Ureter (tissue), 1 donor: ENCODE results near the gene USP54. TPM values are rescaled to one million over a fixed set of nuclear protein-coding genes. Genes with fewer than 3 reads are reported as not detected.

Experiments
- DNase-seq: peaks from one replicate; pipeline ENCODE4 v3.0.0-alpha.2; 2020; ENCODE audit warnings: low spot score
- total RNA-seq: library from RNA; stranded (reverse); gene quantifications from one replicate; pipeline ENCODE4 v1.2.4, GENCODE V29; 2023
- donor health status: DM: yes; HTN: yes; CAD: no.

Gene USP54
- total RNA-seq, 1 donor from 2014 or later, result 124 TPM

- DNase-seq, result no peak
Measured at GRCh38 chr10:73471226-73471625, 119.9 kb downstream of the USP54 start.

GRCh38 chr10:73469579-73469978, 121.6 kb downstream of the USP54 start:
- no peak for DNase-seq

DNA sequence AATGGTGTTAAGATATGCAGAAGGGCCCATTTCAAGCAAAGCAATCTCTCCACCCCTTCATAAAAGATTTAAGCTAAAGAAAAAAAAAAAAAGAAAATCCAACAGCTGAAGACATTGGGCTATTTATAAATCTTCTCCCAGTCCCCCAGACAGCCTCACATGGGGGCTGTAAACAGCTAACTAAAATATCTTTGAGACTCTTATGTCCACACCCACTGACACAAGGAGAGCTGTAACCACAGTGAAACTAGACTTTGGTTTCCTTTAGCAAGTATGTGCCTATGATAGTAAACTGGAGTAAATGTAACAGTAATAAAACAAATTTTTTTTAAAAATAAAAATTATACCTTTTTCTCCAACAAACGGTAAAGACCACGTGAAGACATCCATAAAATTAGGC, 123.9 kb downstream of the USP54 start:
- no peak for DNase-seq

DNA sequence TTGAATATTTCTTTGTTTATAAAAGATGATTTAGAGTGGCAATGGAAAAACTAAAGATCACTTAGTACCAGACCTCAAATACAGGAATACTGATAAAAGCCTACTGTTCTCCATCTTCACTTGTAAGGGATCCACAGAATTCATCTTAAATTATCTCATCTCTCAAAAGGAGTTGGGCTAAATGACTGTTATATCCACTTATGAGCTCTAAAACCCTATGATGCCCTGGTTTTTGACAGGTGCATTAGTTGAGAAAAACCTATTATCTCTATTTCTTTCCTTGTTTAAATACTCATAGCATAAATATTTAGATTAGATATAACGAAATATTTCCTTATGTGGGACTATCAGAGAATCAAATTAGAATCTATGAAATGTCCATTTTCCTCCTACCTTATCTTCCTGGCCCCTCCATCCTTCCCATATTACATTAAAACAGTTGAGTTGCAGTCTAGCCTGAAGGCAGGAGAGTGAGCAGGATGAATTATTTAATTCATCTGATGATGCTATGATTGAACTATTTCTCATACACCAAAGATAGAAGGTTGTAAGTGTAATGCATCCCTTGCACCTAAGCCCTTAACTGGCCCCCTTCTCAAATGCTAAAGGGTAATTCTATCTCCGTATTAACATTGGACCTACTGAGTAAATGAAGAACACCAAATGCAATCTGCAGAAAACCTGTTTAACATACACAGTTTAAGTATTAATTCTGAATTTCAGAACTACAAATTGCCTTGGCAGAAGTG, 125.0 kb downstream of the USP54 start:
- DNase-seq, result no peak

DNA sequence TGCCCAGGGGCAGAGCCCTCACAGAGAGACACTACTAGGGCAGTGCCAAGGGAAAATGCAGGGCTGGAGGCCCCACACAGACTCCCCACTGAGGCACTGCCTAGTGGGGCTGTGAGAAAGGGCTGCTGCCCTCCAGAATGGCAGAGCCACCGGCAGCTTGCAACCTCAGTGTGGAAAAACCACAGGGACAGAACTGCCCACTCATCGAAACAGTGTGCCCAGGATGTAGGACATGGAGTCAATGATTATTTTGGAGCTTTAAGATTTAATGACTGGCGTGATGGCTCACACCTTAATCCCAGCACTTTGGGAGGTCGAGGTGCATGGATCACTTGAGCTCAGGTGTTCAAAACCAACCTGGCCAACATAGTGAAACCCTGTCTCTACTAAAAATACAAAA, 130.2 kb downstream of the USP54 start:
- DNase-seq, result no peak

GRCh38 chr10:73459683-73460314, 131.3 kb downstream of the USP54 start:
- no peak for DNase-seq

DNA sequence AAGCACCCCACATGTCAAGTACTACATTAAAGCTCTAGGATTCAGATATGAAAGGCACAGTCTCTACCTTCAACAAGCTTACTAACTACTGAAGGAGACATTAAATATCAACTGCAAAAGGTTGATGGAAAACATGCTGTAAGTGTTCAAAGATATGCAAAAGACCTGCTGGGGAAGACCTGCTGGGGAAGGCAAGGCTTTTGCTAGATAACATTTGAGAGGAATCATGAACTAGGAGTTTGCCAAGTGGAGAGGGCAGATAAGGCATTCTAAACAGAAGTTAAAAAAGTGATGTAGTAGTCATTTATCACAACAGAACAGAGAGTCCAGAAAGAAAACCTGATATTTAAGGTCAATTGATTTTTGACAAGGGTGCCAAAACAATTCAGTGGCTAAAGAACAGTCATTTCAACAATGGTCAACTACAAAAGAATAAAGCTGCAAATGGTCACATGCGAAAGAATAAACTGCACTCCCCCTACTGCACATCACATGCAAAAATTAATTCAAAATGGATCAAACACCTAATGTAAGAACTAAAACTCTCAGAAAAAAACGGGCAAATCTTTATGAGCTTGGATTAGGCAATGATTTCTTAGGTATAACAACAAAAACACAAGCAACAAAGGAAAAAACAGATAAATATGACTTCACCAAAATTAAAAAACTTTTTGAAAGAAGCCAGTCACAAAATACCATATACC, 134.8 kb downstream of the USP54 start:
- no peak for DNase-seq

- DNase-seq, result no peak
Measured at GRCh38 chr10:73449113-73449512, 142.0 kb downstream of the USP54 start.

GRCh38 chr10:73448384-73448783, 142.8 kb downstream of the USP54 start:
- no peak for DNase-seq

Other genes starting within 250 kb of the USP54 start
- gene CFAP70, start 232.5 kb downstream of the USP54 start, total RNA-seq, result 6.3 TPM
- gene ANXA7, start 177.3 kb downstream of the USP54 start, total RNA-seq, result 144 TPM
- 3.0 TPM for gene MSS51, start 157.8 kb downstream of the USP54 start, total RNA-seq
- gene PPP3CB, start 95.3 kb downstream of the USP54 start, total RNA-seq, result 47.1 TPM
- gene MYOZ1, start 50.1 kb upstream of the USP54 start, total RNA-seq, result 0.91 TPM
- 0.29 TPM for gene SYNPO2L, start 64.7 kb upstream of the USP54 start, total RNA-seq
- 17.7 TPM for gene AGAP5, start 106.8 kb upstream of the USP54 start, total RNA-seq
- gene SEC24C, start 153.0 kb upstream of the USP54 start, total RNA-seq, result 87.5 TPM
- 14.9 TPM for gene CHCHD1, start 190.7 kb upstream of the USP54 start, total RNA-seq
- 129 TPM for gene ZSWIM8, start 194.3 kb upstream of the USP54 start, total RNA-seq
- 37.5 TPM for gene NDST2, start 220.3 kb upstream of the USP54 start, total RNA-seq